Measurements from ENCODE around the gene DCLK1.

Gene DCLK1

DNA sequence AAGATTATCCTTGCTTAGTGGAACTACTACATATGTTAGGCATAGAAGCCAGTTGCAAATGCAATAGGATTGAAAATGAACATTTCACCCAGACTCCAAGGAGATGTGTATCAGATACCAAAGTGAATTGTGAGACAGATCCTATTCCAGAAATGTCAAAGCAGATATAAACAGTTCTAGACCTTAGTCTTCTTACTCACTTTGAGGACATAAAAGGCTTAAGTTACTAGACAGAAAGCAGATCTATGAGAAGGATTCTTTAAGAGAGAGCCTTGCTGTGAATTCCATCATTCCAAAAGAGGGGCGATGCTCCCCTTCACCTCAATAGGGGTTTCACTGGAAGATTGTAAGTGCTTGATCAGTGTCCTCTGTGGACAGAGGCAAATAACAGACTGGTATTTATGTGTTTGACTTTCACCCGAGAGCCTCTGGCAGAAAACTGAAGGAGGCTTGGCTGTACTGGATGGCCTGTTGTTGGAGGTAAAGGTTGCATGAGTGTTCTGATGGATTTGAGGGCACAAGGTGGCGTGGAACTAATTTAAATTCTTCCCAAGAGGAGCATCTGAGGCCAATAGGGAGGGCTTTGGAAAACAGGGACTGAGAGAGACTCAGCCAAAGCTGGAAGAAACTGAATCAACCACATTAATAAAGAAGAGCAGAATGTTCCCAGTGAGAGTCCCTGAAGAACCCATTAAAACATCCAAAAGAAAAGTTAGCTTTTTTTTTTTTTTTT lies 194.8 kb downstream of the DCLK1 start:
- no peak for DNase-seq

DNA sequence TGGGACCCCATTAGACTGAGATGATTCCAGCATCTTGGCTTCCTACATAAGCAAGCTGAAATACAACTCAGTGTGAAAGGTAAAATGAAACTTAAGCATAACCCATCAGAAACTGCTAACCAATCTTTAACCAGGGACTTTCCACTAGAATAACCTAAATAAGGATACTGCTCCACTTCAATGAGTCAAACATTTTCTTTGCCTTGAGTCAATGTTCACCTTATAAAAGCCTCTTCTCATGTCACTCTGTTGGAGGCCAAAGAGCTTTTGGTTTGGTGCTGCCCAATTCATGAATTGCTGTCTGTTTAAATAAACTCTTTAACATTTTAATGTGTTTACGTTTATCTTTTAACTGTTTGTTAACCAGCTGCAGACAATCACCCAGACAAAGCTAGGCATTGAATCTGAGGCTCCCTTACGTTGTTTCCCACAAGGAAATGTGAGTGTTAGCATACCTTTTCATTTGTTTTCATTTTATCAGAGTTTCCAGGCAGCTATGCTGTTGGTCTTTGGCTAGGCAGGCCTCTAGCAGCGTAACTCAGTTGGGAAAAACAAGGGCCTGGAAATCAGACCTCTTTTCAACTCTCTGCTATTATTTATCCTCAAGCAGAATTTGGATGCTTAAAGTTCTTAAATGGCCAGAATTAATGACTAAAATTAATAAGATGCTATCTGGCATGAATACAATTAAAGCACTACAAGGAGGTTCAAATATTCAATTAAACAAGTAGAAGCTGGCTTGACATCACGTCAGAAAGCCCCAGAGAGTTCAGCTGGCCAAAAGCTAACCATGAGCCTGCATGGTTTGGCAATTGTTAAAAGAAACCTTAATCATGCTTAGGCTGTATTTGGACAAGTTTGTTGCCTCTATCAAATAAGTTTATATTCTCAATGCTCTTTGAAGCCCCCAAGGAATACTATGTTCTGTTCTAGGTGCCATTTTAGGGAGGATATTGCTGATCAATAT lies 200.2 kb downstream of the DCLK1 start:
- no peak for DNase-seq

DNA sequence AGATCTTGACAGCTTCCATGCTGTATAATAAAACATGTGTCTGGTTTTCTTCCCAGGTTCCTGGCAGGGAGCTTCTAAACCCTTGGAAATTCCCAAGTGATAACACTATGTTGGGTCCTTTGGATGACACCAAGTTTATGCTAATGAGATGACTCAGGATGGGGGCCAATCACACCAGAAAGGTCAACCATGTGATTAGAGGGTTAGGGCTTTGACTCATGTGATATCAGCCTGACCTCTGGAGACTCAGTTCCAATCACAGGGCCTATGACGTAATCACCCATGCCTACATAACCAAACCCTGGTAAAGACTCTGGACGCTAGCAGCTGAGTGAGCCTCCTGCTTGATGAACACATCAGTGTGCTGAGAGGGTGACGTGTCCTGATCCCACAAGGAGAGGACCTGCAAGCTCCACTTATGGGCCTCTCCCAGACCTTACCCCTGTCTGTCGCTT lies 203.6 kb downstream of the DCLK1 start:
- no peak for DNase-seq

DNA sequence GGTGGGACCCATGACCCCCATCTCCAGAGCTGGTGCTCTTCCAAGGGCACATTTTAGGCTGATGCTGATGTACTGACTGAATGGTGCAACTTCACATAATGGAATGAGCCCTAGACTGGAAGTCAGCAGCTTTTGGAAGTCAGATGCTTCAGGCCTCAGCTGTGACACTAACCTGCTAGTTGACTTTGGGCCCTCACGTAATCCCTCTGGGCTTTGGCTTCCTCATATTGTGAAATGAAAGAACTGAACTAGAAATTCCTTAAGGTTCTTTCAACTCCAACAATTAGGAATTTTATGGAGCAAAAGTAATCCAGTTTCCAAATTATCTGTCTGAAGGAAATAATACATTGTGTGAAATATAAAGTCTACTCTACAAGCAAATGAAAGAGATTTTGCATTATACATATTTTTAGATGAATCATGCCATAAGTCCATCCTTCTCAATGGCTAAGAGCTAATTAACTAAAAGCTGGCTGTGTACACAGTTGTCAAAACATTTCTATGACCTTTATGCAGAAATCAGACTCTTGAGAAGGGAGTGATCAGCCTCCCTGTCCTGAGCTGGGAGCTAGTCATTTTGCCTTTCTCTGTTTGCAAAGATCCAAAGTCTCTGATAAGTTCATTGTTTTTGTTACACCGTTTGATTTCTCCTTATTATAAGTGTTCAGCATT lies 204.2 kb downstream of the DCLK1 start:
- DNase-seq = no peak

DNA sequence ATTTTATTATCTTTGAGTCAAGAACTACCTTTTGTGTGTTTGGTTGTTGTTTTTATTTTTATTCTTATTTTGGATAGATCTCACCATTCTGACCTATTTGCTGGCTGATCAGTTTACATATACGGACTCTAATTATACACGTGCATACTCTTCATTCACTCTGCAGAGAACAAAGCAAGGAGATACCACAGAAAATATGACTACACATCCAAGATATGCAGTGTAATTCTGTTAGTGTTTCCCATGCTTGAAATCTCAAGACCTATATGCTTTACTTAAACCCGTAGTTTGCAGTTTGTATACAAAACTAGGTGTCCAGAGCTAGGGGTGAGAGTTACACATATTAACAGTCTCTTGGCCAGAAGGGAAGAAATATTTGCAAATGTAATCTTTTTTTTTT lies 205.5 kb downstream of the DCLK1 start:
- no peak for DNase-seq

DNA sequence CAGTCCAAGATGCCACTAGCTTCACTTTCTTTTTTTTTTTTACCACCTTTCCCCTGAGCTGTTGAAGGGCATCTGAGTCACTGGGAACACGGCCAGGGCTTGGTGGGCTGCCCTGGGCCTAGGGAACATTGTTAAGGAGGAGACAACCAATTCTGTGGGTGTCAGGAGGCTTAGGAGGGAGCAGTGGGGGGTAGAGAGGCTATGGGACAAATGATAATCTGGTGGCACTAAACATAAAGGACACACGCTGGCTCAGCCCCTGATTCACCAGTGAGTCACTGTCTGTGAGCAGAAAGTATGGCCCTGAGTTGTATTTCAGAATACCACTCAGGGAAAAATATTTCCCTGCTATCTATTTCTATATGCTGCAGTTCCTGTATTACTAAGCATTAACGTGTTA lies 207.8 kb downstream of the DCLK1 start:
- no peak for DNase-seq

DNA sequence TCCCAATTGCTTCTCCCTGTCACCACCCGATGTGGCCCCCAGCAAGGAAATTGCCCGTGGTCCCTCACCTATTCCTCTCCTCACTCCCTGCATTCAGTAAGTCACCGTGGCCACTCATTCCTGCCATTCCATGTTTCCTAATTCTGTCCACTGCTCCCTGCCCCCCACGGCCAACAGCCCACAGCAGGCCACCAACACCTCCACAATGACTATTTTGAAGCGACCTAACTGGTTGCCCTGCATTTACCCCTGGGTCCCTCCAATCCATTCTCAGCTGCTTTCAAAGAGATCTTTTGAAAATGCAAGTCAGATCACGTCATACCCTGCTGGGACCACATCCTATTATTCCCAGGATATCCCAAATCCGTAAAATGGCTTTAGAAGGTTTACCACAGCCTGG lies 210.4 kb downstream of the DCLK1 start:
- no peak for DNase-seq

DNA sequence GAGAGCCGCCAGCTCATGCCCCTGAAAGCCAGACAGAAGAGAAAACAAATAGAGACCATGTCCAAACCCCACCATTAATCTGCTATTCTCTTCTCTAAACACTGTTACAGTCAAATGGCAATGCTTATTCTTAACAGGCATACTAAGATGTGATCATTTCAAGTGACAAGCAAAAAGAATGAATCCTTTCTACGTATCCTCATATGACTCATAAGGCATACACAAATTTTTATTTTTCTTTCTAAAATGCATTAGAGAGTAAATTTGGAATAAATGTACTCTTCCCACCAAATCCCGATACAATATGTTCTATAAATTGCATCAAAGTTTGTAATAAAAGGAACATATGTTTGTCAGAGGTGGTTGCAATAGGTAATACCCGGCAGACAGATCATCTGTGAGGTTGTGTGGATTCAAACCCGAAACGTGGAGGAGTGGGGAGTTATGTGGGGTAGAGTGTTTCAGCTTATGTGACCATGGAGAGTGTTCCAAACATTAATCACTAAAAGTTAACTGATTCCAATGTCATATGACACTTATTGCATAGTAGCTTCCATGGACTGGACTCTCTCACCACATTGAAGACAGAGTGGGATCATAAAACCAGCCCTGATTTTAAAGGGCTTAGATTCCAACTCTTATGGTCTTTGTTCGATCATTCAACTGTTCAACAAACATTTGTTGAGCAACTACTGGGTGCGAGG lies 213.1 kb downstream of the DCLK1 start:
- no peak for DNase-seq

DNA sequence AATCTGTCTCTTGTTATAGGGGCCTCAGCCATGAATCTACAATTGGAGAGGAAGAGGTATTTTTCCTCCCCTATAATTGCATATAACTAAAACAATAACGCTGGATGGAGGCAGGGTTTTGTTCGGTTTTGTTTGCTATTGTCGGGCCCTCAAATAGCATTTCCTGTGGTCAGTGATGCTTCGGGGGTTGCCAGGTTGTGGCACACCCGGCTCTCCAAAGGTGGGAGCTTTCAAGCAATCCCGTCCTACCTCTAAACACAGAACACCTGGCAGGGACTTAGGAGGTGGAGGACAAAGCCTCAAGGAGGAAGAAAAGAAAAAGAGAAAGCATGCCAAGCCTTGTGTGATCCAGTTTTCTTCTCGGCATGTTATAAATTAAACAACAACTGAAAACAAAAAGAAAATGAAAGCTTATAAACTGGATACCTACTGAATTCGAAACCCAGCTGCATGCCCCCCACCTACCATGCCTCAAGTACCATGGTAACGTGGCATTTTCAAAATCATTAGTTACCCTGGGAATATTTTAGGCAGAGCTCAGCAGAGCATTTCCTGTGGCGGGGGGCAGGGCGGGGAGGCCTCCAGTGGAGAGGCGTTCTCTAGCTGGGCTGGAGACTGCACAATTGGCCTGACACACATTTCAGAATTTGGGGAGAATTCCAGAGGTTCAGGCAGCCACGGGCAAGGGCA lies 213.8 kb downstream of the DCLK1 start:
- DNase-seq = no peak

DNA sequence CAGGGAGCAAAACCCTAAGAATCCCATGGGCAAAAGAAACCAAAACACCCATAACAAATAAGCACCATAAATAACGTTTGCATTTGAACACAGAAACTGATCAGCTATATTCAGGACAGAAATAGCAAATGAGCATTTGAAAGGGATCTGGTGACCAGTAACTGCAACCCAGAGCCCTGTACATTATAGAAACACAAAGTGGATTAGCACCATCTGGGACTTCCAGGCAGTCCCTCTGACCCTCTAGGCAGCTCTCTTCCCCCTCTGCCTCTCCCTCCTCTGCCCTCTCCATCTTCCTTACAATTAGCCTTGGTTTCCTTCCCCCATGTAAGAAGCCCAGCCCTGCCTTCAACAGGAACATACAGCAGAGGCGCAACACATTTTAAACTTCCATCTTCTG lies 215.0 kb downstream of the DCLK1 start:
- no peak for DNase-seq

DNA sequence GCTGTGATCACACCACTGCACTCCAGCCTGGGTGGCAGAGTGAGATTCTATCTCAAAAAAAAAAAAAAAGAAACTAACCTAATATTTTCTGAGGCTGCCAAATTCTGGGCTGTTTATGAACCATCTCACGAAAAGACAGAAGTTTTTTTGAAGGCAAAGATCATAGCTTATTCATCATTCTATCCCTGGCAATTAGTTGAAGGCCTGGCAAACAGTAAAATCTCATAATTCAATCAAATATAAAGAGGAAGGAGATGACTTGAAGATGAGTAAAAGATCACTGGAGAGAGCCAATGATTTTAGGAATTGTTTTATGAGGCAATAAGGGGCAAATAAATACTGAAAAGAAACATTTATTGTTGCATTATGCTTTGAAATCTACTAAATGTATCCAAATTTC lies 216.5 kb downstream of the DCLK1 start:
- DNase-seq = no peak

DNA sequence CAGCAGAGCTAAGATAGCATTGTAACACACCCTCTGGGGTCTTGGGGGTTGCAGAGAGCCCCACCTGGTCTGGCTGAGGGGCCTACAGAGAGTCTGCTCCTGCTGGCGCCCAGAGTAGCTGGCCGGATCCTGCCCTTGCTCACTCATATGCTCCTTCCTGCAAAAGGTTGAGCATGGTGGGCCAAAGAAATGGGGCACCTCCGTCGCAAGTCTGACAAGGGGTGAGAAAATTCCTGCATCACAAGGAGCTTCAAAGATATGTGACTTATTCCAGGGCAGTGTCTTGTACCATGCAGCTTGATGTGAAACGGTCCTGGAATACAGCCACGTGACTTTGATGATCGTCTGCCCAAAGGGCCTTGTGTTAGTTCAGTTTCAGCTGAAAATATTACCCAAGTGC lies 218.3 kb downstream of the DCLK1 start:
- no peak for DNase-seq

DNA sequence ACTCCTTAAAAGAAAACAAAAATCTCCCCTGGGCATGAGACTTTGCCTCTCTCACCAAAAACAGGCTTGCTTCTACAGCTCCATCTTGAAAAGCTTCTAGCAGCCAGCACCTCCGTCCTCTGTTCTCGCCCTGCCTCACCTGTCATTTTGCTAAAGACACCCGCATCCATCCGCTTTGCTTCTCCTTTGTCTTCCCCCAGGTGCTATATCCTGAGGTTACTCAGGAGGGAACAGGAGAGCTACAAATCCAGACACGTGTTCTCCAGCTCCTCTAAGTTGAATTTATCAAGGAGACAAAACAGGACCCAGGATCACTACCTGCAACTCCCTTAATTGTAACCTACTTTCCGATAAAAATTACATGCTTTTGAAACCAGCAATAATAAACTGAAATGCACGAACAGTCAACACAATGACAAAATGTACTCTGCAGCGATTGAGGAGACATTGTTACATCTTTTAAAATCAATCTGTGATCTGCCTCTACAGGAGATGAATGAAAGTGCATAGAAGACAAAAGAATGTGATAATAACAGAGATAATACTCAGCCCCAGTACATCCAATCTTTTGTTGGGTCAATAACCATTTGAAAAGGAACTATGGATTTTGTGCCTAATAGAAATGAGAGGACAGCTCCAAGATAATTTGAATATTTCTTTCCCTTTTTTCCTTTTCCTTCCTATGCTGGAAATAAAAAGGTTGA lies 221.2 kb downstream of the DCLK1 start:
- no peak for DNase-seq

DNA sequence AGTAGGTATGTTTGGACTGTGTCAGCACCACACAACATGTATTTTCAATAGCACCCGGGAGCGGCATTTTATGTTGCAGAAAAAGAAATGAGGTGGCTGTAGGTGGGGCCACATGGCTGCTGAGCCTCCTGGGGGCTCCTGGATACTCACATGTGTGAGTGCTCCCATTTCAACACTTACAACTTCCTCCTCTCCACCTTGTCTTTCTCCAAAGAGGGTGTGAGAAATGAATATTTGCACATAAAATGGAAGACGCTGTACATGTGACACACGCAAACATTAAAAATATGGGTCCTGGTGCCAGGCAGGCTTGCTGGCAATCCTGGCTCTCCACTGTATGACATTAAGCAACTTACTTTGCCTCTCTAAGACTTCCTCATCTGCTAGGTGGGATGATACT lies 222.1 kb downstream of the DCLK1 start:
- DNase-seq = no peak

DNA sequence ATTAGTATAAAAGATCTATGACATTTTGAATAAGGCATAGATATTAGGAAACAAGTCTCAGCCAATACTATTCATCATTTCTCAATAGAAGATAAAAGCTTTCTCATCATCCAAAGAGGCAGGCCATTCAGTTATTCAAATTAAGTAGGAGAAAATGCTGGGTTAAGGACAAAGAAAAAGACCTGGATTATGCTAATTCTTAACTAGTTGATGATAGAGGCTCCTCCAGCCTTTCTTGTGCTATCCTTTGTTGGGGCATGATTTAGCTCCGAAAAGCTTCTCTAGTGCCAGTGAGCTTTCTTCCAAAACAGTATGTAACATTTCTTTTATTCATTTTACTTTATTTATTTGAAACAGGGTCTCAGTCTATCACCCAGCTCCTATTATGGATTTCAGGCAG lies 223.0 kb downstream of the DCLK1 start:
- no peak for DNase-seq

DNA sequence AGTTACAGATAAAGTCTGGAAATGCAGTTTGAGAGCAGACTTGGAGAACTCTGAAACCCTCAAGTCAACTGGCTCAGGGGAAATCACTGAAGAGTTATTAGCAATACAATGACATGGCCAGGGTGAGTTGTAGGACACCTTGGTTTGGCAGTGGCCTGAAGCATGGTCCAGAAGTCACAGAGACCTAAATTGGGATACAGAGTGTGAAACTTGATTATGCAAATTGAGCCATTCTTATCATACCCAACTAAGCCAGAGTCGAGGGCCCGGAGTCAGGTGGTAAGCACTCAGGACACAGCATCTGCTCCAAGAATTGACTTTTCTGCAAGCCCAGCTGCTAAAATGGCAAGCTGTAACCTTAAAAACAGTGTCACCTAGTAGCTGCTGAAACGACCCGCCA lies 224.5 kb downstream of the DCLK1 start:
- DNase-seq = no peak

DNA sequence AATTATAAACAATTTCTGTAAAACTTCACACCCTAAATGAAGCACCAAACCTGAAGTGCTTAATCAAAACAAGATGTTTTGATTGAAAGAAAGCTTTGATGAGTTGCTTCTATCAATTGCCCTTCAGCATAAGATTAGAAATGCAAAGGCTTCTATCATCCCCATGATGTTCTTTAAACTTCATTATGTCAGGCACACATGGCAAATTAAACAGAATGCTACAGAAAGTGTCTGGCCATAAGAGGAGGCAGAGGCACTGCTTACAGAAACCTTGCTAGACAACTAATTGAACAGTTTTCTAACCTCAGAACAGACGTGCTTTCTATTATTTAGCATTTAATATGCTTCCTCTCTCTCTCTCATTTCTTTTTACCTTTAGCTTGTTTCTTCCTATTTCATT lies 228.1 kb downstream of the DCLK1 start:
- no peak for DNase-seq

DNA sequence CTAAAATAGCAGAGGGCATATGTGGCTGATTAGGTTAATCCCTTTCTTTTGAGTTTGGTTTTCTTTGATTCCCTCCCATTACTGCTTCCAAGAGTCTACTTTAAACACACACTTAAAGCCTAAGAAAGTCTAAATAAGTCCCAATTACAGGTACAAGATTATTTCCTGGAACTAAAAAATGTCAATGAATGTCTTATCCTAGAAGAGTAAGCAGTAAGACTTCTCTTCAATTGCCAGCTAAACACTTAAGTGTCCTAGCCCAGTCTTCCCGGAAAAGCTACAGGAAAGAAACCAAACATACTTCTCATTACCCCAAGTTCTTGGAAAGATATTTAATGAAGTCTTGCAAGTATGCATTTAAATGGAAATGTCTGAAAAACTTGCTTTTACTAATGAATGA lies 233.1 kb downstream of the DCLK1 start:
- DNase-seq = no peak

DNA sequence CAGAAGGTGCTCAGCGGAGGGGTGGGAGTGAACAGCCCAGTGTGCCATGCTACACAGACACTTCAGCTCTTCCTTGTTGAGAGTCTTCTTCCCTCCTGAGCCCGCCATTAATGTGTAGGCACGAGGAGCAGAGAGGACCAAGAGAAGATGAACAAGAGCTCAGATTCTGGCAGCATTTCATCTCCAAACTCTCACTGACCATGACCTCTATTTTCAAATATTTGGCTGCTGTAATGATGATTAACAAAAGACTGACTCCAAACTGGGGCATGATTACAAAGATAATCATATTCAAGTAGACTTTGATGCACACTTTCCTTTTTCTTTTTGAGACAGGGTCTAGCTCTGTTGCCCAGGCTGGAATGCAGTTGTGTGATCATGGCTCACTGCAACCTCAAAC lies 236.5 kb downstream of the DCLK1 start:
- no peak for DNase-seq

DNA sequence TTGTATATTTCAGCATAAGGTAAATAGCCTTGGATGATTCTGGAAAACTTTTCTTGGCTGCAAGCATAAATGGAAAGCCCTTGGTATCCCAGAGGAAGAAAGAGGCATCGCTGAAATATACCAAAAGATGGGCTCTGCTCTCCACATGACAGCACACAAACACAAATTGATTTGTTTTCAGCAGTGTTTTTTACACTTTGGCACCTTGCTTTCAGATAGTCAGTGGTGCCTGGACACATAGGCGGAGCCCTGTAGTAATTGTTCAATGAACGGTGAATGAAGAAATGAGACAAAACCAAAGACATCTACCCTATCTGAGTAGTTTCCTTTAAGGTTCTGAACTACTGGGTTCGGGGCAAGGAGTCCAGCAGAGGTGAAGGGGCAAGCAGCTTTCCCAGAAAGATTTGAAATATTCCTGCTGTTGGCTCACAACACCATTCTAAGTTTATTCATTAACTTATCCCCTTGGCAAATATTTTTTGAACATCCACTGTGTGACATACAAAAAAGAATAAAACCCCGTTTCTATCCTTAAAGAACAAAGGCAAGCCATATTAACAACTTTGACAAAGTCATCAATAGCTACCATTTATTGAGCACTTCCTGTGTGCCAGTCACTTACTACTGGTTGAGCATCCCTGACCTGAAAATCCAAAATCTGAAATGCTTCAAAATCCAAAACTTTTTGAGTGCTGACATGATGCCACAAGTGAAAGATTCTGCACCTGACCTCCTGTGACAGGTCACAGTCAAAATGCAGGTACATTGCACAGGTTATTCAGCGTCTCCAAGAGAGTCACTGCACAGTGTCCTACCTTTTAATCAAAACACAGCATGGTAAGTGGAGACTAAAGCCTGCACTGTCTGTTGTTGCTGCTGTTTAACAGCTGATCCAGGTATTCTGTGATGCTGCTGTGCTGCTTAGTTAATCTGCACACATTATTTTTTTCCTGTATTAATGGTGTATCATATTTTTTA lies 238.1 kb downstream of the DCLK1 start:
- DNase-seq = no peak
